Fibroblast of skin of right quadriceps (primary cell): Measurements from ENCODE around the gene RNF217.
"Not testable (repeated sequence)": the region's sequence is repeated elsewhere in the genome, so short reads cannot be mapped to it uniquely, and the experiment has no call there.

ENCODE experiments used
- DNase-seq: peaks from one replicate; pipeline ENCODE4 v3.0.0-alpha.2; 2013

Gene RNF217, protein sequence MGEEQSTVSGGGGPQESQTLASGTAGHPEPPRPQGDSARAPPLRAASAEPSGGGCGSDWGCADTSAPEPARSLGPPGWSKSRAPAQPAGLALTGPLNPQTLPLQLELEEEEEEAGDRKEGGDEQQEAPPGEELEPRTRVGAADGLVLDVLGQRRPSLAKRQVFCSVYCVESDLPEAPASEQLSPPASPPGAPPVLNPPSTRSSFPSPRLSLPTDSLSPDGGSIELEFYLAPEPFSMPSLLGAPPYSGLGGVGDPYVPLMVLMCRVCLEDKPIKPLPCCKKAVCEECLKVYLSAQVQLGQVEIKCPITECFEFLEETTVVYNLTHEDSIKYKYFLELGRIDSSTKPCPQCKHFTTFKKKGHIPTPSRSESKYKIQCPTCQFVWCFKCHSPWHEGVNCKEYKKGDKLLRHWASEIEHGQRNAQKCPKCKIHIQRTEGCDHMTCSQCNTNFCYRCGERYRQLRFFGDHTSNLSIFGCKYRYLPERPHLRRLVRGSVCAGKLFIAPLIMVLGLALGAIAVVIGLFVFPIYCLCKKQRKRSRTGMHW

DNA sequence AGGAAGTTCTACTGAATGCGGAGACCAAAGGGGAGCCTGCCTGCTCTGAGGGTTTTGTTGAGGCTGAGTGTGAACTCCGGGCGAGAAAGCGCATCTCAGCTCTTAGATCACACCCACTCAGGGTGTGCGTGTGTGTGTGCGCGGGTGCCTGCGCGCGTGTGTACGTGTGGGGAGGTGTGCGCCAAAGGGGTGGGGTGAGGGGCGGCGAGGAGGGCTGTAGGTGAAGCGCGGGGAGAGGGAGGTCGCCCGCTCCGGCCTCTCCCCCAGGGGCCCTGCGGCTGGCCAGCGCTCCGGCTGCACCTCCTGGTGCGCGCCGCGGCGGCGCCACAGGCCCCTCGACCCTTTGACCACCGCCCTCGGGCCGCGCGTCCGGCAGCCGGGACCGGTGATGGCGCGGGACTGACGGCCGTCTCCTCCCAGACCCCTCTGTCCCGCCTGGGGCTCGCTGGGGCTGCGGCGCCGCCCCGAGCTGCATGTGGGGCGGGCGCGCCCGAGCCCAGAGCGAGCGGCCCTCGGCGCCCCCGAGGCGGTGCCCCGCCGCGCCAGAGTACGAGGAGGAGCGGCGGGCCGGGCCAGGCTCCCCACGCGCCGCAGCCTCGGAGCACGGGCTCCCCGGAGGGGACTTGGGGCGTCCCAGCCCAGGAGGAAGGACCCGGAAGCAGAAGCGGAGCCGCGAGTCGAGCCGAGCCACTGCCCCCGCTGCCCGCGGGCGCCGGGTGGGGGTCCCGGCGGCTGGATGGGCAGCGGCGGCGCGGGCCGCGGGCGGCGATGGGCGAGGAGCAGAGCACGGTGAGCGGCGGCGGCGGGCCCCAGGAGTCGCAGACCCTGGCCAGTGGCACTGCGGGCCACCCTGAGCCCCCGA is at the start of gene RNF217:
TSS of gene RNF217 (plus strand) at position 661 of the 862 bp plus-strand sequence. CDS start at position 769, 108 bp downstream.
- peak; percentile 71 for DNase-seq

DNA sequence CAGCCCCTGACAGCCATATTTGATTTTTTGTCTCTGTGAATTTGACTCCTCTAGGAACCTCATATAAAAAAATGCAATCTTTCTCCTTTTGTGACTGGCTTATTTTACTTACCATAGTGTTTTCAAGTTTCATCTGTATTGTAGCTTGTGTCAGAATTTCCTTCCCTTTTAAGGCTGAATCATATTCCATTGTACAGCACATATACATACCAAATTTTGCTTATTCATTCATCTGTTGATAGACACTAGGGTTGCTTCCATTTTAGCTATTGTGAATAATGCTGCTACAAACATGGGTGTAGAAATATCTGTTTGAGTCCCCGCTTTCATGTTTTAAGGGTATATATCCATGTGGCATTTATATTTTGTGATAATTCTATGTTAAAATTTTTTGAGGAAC is 49.2 kb upstream of the RNF217 start:
- no peak for DNase-seq

DNA sequence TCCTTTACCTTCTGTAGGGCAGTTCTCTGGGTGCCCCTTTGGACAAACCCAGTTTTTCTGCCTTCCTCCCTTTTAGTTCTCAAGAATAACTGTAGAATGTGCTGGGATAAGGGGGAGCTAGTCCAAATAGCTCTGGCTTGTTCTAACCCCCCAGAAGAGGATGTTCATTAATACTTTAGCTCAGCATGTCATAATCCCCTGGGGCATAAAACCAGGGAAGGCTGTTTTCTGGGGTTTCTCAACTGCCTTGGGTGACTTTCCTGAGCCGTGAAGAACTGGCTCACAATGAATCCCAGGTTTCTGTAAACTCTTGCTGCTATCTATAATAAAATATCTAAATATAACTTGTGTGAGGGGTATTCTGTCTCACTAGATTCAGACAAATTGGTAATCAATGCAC is 44.5 kb upstream of the RNF217 start:
- DNase-seq = no peak

DNA sequence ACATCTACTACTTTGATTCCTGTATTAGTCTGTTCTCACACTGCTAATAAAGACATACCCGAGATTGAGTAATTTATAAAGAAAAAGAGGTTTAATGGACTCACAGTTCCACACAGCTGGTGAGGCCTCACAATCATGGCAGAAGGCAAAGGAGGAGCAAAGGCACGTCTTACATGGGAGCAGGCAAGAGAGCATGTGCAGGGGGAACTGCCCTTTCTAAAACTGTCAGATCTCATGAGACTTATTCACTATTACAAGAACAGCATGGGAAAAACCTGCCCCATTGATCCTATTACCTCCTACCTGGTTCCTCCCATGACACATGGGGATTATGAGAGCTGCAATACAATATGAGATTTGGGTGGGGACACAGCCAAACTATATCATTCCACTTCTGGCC is 42.5 kb upstream of the RNF217 start:
- DNase-seq = not testable (repeated sequence)

DNA sequence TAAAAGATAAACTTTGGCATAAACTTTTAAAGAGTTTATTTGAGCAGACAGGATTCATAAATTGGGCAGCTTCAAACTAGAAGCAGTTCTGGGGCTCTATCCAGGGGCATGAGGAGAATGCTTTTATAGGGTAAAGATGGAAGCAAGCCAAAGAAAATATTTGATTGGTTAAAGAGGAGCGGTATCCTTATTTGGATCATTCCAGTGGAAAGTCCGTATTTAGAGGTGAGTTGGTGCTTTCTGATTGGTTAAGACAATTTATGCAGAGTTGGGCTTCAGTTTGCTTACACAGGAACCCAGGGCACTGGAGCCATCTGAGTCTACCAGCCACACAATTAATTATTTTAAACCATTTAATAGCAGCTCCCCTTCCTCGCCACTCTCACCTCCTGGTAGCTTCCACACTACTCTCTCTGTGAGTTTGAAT is 37.9 kb upstream of the RNF217 start:
- DNase-seq = peak; percentile 19

DNA sequence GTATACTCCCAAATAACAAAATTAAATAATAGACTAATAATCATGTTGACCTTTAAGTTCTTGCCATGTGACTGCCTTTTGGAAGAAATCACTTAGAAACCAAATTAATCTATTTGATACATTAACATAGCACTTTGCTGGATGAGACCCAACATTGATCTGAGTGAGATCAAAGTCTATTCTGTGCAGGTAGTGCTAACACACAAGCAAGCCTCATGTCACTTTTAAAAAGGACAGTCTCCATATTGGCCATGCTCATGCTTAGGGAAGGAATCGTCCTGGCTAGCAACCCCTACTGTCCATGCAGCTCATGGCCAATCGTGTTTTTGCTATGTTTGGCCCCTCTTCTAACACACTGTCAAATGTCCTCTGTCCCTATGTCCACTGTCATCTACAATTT is 35.8 kb upstream of the RNF217 start:
- no peak for DNase-seq

DNA sequence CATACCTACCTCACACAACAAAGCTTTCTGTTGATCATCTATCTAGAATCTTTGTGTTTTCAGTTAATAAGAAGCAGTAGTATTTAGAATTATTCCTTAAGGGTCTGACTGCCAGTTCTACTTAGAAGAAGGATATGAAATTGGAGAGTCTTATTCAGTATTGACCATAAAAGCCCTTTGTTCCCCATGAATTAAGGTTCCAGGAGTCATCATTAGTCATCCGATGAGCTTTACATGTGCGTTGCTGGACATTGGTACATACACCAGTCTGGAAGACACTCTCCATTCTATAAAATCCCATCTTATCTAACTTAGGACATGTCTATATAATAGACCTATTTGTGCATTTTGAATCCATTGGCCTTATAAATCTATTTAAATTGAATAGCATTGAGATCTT is 34.4 kb upstream of the RNF217 start:
- DNase-seq = peak; percentile 13

DNA sequence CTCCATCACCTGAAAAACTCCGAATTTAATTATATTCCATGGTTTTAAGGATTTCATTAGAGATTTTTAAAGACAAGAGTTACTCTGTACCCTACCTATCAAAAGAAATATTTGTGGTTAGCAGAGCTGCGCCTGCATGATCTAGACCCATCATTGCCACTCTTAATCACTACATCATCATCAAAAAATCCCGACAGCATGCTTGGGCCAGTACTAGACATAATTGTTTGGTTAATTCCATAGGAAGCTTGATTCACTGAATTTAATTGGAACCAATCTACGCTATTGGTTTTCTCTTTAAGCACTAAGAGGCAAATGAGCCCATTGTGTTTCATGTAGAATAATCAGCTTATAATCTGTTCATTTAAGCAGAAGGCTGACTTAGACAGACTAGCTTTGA is 33.4 kb upstream of the RNF217 start:
- no peak for DNase-seq

DNA sequence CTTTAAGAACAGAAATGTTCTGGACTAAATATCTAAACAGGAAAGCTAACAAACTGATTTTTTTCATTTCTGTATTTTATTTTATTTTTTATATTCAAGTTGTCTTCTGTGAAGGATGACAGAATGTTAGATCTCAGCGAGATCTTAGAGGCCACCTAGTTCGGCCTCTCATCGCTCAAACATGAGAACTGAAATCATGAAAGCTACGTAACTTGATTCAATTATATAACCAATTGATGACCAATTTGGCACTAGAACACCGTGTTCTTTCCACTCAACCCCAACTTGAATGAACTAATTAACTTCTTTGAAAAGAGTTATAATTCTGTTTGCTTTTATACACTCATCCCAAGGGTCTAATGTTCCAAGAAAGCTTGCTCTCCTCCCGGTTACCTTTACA is 24.6 kb upstream of the RNF217 start:
- DNase-seq = no peak

DNA sequence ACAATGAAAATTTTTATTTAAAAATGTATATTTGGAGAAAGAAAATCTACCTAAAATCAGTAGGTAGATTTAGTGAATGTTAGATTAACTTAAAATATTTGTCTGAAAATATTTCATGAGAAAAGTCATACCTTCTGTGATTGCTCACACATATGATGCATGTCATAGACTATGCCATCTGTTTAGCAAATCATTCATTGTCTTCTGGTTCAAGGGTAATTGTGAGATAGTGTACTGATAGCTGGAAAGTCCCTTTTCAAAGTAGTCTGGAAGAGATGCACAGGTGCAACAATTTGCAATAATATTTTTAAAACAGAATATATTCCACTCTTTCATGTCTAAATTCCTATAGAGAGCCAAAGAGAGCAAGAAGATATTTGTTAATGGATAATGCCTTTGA is 21.0 kb upstream of the RNF217 start:
- DNase-seq = no peak

DNA sequence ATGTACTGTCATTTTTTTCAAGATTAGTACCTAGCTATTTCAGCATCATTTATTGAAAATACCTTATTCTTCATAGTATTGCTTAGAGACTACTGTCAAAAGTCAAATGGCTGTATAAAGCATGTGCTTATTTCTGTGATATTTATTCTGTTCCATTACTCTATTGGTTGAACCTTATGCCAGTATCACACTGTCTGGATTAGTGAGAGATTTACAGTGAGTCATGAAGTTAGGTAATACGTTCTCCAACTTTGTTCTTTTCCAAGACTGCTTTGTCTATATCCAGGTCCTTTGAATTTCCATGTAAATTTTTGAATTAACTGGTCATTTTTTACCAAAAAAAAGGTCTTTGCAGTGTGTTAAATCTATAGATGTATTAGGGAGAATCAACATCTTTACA is 18.6 kb upstream of the RNF217 start:
- no peak for DNase-seq

DNA sequence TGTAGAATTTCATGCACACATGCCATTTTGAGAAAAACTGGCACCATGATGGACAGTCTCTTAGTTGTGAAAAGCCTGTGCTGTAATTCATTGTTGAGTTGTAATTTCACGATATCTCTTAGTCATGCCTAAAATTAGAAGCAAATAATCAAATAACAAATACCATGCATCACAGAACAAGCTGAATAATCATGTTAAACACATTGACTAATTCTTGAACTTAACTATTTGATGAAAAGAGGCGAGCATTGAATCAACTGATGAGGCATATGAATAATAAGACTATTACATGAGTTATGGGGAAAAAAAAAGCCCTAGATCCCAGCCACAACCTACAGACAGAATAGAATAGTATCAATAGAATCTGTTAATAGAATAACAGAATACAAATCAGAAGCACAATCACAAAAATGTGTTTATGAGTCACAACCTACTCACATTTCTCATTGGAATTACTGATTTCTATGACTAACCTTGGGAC is 14.2 kb upstream of the RNF217 start:
- DNase-seq = peak; percentile 63

DNA sequence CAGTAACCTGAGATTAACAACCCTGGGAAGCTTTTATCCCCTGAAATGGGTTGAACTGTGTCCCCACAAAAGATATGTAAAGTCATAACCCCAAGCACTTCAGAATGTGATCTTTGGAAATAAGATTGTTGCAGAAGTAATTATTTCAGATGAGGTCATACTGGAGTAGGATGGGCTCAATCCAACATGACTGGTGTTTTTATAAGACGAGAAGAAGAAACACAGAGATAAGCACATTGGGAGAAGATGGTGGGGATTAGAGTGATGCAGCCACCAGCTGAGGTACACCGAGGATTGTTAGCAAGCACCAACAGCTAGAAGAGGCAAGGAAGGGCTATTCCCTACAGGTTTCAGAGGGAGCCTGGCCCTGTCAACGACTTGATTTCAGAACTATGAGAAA is 12.5 kb upstream of the RNF217 start:
- no peak for DNase-seq

DNA sequence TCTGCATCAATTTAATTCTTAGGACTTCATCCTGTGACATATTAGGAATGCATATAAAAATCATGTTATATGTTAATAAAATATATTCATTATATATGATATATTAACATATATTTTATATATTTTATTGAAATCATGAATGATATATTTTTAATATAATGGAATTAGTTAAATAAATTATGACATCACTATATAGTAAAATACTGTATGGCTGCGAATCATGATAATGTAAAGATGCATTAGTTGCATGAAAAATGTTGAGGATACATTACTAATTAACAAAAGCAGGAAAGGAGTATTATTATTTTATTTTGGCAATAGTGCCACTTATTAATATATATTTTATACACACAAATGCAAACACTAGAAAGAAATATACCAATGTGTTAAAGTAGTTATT is 8.4 kb upstream of the RNF217 start:
- no peak for DNase-seq

DNA sequence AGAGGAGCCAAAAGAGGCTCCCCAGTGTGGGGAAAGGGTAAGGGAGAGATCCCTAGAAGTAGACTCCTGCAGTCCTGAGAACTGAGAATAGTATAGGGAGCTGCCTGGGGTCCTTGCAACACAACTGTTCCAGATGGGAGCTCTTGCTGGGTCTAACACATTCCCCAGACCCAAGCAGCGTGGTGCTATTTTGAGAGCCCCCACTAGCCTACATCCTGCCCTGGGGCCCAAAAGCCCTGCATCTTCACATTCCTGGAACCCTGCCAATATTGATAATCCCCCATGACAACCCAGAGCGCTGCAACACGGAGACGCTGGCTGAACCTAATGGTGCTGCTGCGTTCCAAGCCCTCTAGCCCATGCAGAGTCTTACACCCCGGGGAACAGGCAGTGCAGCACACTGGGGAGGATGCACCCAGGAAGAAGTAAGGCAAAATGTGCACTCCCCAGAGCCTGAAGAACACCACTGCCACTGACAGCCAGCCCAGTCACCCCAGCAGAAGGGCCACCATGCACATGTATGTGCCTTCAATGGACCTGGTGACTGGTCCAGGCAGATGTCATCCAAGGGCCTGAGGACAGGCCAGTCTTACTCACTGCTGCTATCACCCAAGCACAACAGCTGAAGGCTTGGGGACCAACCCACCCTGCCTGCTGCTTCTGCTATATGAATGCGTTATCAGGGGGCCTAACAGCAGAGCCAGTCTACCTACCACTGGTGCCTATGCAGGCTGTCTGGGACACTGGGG is 7.0 kb upstream of the RNF217 start:
- peak; percentile 31 for DNase-seq

DNA sequence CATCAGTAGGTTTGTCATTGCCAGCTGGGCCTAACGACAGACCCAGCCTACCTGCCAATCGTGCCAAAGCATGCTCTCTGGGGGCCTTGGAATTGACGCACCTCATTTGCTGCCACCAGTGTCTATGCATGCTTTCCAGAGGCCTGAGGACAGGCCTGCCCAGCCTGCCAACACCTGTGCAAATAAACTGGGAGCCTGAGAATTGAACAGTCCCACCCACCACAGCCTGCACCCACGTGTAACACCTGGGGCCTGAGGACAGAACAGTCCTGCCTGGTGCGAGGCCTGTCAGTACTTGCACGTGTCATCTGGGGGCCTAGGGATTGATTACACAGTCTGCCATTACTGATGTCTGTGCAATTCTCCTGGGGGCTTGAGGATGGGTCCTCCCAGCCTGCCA is 6.2 kb upstream of the RNF217 start:
- no peak for DNase-seq

DNA sequence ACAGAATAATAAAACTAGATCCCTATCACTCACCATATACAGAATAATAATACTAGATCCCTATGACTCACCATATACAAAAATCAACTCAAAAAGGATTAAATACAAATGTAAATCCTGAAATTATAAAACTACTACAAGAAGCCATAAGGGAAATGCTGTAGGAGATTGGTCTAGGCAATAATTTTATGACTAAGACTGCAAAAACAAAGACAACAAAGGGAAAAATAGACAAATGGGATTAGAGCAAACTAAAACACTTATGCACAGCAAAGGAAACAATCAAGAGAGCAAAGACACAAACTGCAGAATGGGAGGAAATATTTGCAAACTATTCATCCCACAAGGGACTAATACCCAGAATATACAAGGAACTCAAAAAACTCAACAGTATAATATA is 4.1 kb upstream of the RNF217 start:
- DNase-seq = no peak

DNA sequence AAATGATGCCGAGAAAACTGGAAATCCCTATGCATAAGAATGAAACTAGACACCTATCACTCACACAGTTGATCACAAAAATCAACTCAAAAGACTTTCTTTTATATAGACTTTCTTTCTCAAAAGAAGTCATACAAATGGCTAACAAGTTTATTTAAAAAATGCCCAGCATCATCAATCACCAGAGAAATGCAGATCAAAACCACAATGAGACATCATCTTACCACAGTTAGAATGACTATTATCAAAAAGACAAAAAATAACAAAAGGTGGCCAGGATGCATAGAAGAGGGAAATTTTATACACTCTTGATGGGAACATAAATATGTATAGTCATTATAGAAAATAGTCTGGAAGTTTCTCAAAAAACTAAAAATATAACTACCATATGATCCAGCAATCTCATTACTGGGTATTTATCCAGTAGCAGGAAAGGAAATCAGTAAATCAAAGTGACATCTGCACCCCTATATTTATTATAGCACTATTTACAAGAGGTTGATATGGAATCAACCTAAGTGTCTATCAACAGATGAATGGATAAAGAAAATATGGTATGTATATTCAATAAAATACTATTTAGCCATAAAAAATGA is 3.4 kb upstream of the RNF217 start:
- peak; percentile 71 for DNase-seq

DNA sequence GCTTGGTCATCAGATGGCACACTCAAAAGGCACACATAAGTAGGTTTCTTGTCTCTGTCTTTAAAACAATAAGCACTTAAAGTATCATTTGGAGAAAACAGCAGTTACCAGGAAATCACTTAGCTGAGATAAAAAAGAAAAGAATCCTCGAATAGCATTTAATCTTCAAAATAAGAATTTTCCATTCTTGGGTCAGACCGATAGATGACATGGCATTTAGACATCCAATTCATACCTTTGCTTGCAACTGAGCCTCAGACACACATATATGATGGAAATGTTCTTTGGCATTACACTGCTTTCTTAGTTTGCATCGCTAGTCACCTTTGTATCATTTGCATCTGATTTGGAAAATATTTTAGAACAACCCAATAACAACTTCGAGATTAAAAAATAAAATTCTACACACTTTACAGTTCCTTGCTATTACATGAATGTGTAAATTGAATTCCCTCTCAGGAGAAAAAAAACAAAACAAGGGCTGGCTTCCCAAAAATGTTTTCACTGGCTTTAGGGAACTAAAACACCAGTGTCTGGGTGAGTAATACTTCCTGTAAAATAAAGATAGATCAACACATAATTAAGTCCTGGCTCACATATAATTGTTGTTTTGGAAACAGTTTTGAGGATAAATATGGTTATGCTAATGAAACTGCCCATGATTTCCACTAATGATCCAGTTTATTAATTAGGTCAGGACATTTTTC is 1.3 kb upstream of the RNF217 start:
- peak; percentile 36 for DNase-seq

DNA sequence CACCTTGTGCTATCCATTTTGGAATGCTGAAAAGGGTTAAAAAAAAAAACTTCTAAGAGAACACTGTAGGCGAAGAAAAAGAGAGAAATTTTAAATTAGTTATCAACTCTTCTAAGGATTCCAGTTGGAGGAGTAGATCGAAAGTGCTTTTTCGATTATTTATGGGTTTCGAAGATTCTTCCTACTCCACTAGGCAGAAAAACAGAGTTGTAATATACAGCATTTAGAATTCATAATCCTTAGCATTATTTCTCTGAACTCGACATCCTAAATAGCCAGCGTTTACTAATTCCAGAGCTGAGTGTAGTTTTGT is 817 bp upstream of the RNF217 start:
- DNase-seq = no peak

DNA sequence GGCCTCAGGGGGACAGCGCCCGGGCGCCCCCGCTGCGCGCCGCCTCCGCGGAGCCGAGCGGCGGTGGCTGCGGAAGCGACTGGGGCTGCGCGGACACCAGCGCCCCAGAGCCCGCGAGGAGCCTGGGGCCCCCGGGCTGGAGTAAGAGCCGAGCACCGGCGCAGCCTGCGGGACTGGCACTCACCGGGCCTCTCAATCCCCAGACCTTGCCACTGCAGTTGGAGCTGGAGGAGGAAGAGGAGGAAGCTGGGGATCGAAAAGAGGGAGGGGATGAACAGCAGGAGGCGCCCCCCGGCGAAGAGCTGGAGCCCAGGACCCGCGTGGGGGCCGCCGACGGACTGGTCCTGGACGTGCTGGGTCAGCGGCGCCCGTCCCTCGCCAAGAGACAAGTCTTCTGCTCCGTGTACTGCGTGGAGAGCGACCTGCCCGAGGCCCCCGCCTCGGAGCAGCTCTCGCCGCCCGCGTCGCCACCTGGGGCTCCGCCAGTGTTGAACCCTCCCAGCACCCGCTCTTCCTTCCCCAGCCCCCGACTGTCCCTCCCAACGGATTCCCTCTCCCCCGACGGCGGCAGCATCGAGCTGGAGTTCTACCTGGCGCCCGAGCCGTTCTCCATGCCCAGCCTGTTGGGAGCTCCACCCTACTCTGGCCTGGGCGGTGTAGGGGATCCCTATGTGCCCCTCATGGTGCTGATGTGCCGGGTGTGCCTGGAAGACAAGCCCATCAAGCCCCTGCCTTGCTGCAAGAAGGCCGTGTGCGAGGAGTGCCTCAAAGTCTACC is 590 bp downstream of the RNF217 start:
- DNase-seq = peak; percentile 52
